K562 (cell line): Measurements from ENCODE around the gene MEIKIN. TPM values are rescaled to one million over a fixed set of nuclear protein-coding genes. Genes with fewer than 3 reads are reported as not detected.
A peak's percentile ranks its signal among the peaks of the same experiment; 100 is the strongest.

Experiments used
- HMGXB4 ChIP-seq: sonication (generic); formaldehyde crosslinking; IDR thresholded peaks from 2 replicates; pipeline ENCODE4 v1.8.1; 2023; ENCODE audit warnings: mild to moderate bottlenecking, missing genetic modification reagents
- KLF16 ChIP-seq: IDR thresholded peaks from 2 replicates; pipeline ENCODE4 v1.6.1; 2016; ENCODE audit warnings: antibody characterized with exemption
- SAP30 ChIP-seq: fragments of 200-600 bp; sonication (generic); IDR thresholded peaks from 2 replicates; pipeline ENCODE4 v1.6.1; 2012; ENCODE audit warnings: borderline replicate concordance, low read depth, mild to moderate bottlenecking, moderate library complexity, low read length, control low read depth, inconsistent platforms; ENCODE audit not compliant: insufficient read depth, poor library complexity, severe bottlenecking
- TAF1 ChIP-seq: IDR thresholded peaks from 2 replicates; pipeline ENCODE4 v1.6.1; 2011; ENCODE audit warnings: mild to moderate bottlenecking, low read length, moderate library complexity; ENCODE audit not compliant: insufficient read depth, control insufficient read depth, severe bottlenecking; ENCODE audit errors: extremely low read depth
- ZBTB40 ChIP-seq, 2 experiments: fragments of 450-650 bp in 1 of 2; sonication (generic) in 1 of 2; formaldehyde crosslinking in 1 of 2; IDR thresholded peaks; 2 replicates each; pipeline versions ENCODE4 v1.7.1 to v1.9.0; 2016 to 2022; ENCODE audit warnings: inconsistent platforms in 1 of 2, mild to moderate bottlenecking in 1 of 2, missing genetic modification reagents in 1 of 2
- polyA plus RNA-seq, 8 experiments: library from polyadenylated mRNA; depleted of rRNA in 4 of 8; stranded (reverse) in 5 of 8; unstranded in 3 of 8; fragments of >200 nt; fragmentation: Nextera tagmentation in 2 of 8; fragmentation: Illumina TruSeq in 1 of 8; extraction: Ambion mirVana in 2 of 8; extraction: Trizol in 1 of 8; gene quantifications; 2 replicates each; pipeline versions ENCODE4 v1.2.1 to v1.2.3, GENCODE V29; 2011 to 2014; ENCODE audit warnings: inconsistent platforms in 1 of 8, missing spikeins in 1 of 8
- total RNA-seq, 7 experiments: library from RNA; depleted of rRNA in 6 of 7; stranded (reverse); fragments of >200 nt in 6 of 7; fragmentation: Illumina TruSeq in 2 of 7; extraction: Trizol in 2 of 7; gene quantifications; 2 replicates each; pipeline versions ENCODE4 v1.2.1 to v1.2.3, GENCODE V29; 2011 to 2021; ENCODE audit warnings: low replicate concordance in 1 of 7

The MEIKIN gene
- total and polyA plus RNA-seq, 9 of the 15 experiments (the other 6 are each of a cell fraction or from before 2014, with no cell fraction given) = 0.18 TPM; not detected in 8

- TF ChIP-seq ZBTB40 (IDR thresholded peaks at IDR 0.05) (no peak), ZBTB40 (CRISPR knock-in tag; IDR thresholded peaks at IDR 0.05) (no peak), TAF1 (peak; percentile 43), HMGXB4 (CRISPR knock-in tag) (no peak), KLF16 (peak; percentile 95), SAP30 (no peak)
These were observed 49.2 kb upstream of the MEIKIN start (continued) for GRCh38 chr5:131994533-131995226.
